SK-N-SH treated with all-trans-retinoic acid at 6 μM for 48 hours (cell line): Measurements from ENCODE around the gene MUC2.

ENCODE experiments used
- ATAC-seq: fragments of 200-7000 bp; cut with Tn5 transposase; 3 replicates; pipeline ENCODE4 v1.9.1; 2020; ENCODE audit warnings: mild to moderate bottlenecking, moderate library complexity
- ARNTL ChIP-seq: fragments of 450-650 bp; formaldehyde crosslinking; IDR thresholded peaks from 2 replicates; pipeline ENCODE4 v1.5.0; 2020; ENCODE audit warnings: low read depth, mild to moderate bottlenecking, moderate library complexity, borderline replicate concordance
- BACH2 ChIP-seq: fragments of 250-450 bp; sonication (Bioruptor Pico); IDR thresholded peaks from 2 replicates; pipeline ENCODE4 v1.9.0; 2021; ENCODE audit warnings: mild to moderate bottlenecking, borderline replicate concordance
- CSDC2 ChIP-seq: fragments of 250-450 bp; sonication (Bioruptor Pico); IDR thresholded peaks from 2 replicates; pipeline ENCODE4 v1.5.0; 2020; ENCODE audit warnings: mild to moderate bottlenecking, moderate library complexity
- ESRRG ChIP-seq: fragments of 250-450 bp; sonication (Bioruptor Pico); IDR thresholded peaks from 2 replicates; pipeline ENCODE4 v1.6.1; 2021; ENCODE audit warnings: mild to moderate bottlenecking
- GLIS3 ChIP-seq: fragments of 250-450 bp; sonication (Bioruptor Pico); IDR thresholded peaks from 2 replicates; pipeline ENCODE4 v1.5.0; 2020; ENCODE audit warnings: mild to moderate bottlenecking, moderate library complexity
- ISL1 ChIP-seq: fragments of 250-450 bp; sonication (Bioruptor Pico); IDR thresholded peaks from 2 replicates; pipeline ENCODE4 v2.1.2; 2022; ENCODE audit warnings: mild to moderate bottlenecking, moderate library complexity
- OSR1 ChIP-seq: fragments of 250-450 bp; sonication (Bioruptor Pico); IDR thresholded peaks from 2 replicates; pipeline ENCODE4 v1.8.0; 2022; ENCODE audit warnings: moderate library complexity, mild to moderate bottlenecking, inconsistent platforms
- PPARA ChIP-seq: fragments of 250-450 bp; sonication (Bioruptor Pico); IDR thresholded peaks from 2 replicates; pipeline ENCODE4 v1.5.0; 2020; ENCODE audit warnings: mild to moderate bottlenecking, borderline replicate concordance
- RARB ChIP-seq: fragments of 250-450 bp; sonication (Bioruptor Pico); IDR thresholded peaks from 2 replicates; pipeline ENCODE4 v1.8.0; 2021; ENCODE audit warnings: mild to moderate bottlenecking, moderate library complexity
- SNAI2 ChIP-seq: fragments of 250-450 bp; sonication (Bioruptor Pico); IDR thresholded peaks from 2 replicates; pipeline ENCODE4 v1.5.0; 2020; ENCODE audit warnings: mild to moderate bottlenecking, moderate library complexity
- TCF4 ChIP-seq: fragments of 250-450 bp; sonication (Bioruptor Pico); IDR thresholded peaks from 2 replicates; pipeline ENCODE4 v1.8.0; 2021; ENCODE audit warnings: mild to moderate bottlenecking, moderate library complexity, borderline replicate concordance
- TOX ChIP-seq: fragments of 250-450 bp; sonication (Bioruptor Pico); IDR thresholded peaks from 2 replicates; pipeline ENCODE4 v1.8.0; 2021; ENCODE audit warnings: mild to moderate bottlenecking, moderate library complexity, borderline replicate concordance
- ZC3H10 ChIP-seq: fragments of 250-450 bp; sonication (Bioruptor Pico); IDR thresholded peaks from 2 replicates; pipeline ENCODE4 v1.5.1; 2021; ENCODE audit warnings: mild to moderate bottlenecking, moderate library complexity
- ZFP3 ChIP-seq: fragments of 250-450 bp; sonication (Bioruptor Pico); IDR thresholded peaks from 2 replicates; pipeline ENCODE4 v1.5.0; 2020; ENCODE audit warnings: mild to moderate bottlenecking, moderate library complexity
- ZFP30 ChIP-seq: fragments of 450-650 bp; formaldehyde crosslinking; IDR thresholded peaks from 2 replicates; pipeline ENCODE4 v1.5.0; 2022; ENCODE audit warnings: mild to moderate bottlenecking, moderate library complexity
- ZNF565 ChIP-seq: fragments of 450-650 bp; formaldehyde crosslinking; conservative IDR thresholded peaks from 2 replicates; pipeline ENCODE4 v1.5.0; 2020; ENCODE audit warnings: low read depth, mild to moderate bottlenecking, moderate library complexity
- ZNF70 ChIP-seq: fragments of 450-650 bp; formaldehyde crosslinking; IDR thresholded peaks from 2 replicates; pipeline ENCODE4 v1.5.0; 2020; ENCODE audit warnings: mild to moderate bottlenecking, moderate library complexity
- ZNF8 ChIP-seq: fragments of 450-650 bp; formaldehyde crosslinking; IDR thresholded peaks from 2 replicates; pipeline ENCODE4 v1.5.0; 2020; ENCODE audit warnings: mild to moderate bottlenecking, moderate library complexity
- TF ChIP-seq, protein P1 (sequence below): fragments of 250-450 bp; sonication (Bioruptor Pico); IDR thresholded peaks from 2 replicates; pipeline ENCODE4 v1.8.0; 2020; ENCODE audit warnings: mild to moderate bottlenecking, moderate library complexity, borderline replicate concordance
- TF ChIP-seq, protein P2 (sequence below): fragments of 250-450 bp; sonication (Bioruptor Pico); IDR thresholded peaks from 2 replicates; pipeline ENCODE4 v1.5.1; 2020; ENCODE audit warnings: low read depth, mild to moderate bottlenecking, moderate library complexity
- TF ChIP-seq, protein P3 (sequence below): fragments of 250-450 bp; sonication (Bioruptor Pico); IDR thresholded peaks from 2 replicates; pipeline ENCODE4 v1.5.1; 2021; ENCODE audit warnings: mild to moderate bottlenecking, moderate library complexity
- TF ChIP-seq, protein P4 (sequence below): fragments of 250-450 bp; sonication (Bioruptor Pico); IDR thresholded peaks from 2 replicates; pipeline ENCODE4 v1.5.0; 2020; ENCODE audit warnings: mild to moderate bottlenecking, moderate library complexity
- TF ChIP-seq, protein P5 (sequence below): fragments of 250-450 bp; sonication (Bioruptor Pico); IDR thresholded peaks from 2 replicates; pipeline ENCODE4 v1.8.0; 2021; ENCODE audit warnings: low read depth, mild to moderate bottlenecking, moderate library complexity, borderline replicate concordance

Gene MUC2

DNA sequence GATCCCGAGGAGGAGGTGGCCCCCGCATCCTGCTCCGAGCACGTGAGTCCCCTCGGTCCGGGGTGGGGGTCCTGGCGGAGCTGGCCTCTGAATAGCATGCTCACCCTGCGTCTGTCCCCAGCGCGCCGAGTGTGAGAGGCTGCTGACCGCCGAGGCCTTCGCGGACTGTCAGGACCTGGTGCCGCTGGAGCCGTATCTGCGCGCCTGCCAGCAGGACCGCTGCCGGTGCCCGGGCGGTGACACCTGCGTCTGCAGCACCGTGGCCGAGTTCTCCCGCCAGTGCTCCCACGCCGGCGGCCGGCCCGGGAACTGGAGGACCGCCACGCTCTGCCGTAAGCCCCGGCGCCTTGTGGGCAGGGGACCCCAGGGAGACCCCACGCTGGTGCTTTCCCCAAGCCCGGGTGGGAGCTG is 3.5 kb downstream of the MUC2 start:
- peak; percentile 22; the same call in 2 of the 3 replicates for ATAC-seq
- TF ChIP-seq ZFP3 (CRISPR knock-in tag), result no peak
- TF ChIP-seq RARB (CRISPR knock-in tag), result no peak
- no peak for TF ChIP-seq ZNF70 (CRISPR knock-in tag)
- TF ChIP-seq TOX (CRISPR knock-in tag), result no peak
- no peak for TF ChIP-seq TCF4 (CRISPR knock-in tag)
- TF ChIP-seq ZFP30 (CRISPR knock-in tag), result no peak
- TF ChIP-seq, protein P1, sequence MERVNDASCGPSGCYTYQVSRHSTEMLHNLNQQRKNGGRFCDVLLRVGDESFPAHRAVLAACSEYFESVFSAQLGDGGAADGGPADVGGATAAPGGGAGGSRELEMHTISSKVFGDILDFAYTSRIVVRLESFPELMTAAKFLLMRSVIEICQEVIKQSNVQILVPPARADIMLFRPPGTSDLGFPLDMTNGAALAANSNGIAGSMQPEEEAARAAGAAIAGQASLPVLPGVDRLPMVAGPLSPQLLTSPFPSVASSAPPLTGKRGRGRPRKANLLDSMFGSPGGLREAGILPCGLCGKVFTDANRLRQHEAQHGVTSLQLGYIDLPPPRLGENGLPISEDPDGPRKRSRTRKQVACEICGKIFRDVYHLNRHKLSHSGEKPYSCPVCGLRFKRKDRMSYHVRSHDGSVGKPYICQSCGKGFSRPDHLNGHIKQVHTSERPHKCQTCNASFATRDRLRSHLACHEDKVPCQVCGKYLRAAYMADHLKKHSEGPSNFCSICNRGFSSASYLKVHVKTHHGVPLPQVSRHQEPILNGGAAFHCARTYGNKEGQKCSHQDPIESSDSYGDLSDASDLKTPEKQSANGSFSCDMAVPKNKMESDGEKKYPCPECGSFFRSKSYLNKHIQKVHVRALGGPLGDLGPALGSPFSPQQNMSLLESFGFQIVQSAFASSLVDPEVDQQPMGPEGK (CRISPR knock-in tag), result no peak
- TF ChIP-seq, protein P2, sequence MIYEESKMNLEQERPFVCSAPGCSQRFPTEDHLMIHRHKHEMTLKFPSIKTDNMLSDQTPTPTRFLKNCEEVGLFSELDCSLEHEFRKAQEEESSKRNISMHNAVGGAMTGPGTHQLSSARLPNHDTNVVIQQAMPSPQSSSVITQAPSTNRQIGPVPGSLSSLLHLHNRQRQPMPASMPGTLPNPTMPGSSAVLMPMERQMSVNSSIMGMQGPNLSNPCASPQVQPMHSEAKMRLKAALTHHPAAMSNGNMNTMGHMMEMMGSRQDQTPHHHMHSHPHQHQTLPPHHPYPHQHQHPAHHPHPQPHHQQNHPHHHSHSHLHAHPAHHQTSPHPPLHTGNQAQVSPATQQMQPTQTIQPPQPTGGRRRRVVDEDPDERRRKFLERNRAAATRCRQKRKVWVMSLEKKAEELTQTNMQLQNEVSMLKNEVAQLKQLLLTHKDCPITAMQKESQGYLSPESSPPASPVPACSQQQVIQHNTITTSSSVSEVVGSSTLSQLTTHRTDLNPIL (CRISPR knock-in tag), result no peak
- TF ChIP-seq ISL1 (CRISPR knock-in tag), result no peak
- TF ChIP-seq ZNF565 (CRISPR knock-in tag), result no peak
- no peak for TF ChIP-seq ZNF8 (CRISPR knock-in tag)
- no peak for TF ChIP-seq OSR1
- no peak for TF ChIP-seq BACH2 (CRISPR knock-in tag)
- no peak for TF ChIP-seq PPARA (CRISPR knock-in tag)
- TF ChIP-seq, protein P3, sequence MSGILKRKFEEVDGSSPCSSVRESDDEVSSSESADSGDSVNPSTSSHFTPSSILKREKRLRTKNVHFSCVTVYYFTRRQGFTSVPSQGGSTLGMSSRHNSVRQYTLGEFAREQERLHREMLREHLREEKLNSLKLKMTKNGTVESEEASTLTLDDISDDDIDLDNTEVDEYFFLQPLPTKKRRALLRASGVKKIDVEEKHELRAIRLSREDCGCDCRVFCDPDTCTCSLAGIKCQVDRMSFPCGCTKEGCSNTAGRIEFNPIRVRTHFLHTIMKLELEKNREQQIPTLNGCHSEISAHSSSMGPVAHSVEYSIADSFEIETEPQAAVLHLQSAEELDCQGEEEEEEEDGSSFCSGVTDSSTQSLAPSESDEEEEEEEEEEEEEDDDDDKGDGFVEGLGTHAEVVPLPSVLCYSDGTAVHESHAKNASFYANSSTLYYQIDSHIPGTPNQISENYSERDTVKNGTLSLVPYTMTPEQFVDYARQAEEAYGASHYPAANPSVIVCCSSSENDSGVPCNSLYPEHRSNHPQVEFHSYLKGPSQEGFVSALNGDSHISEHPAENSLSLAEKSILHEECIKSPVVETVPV, result no peak
- TF ChIP-seq, protein P4, sequence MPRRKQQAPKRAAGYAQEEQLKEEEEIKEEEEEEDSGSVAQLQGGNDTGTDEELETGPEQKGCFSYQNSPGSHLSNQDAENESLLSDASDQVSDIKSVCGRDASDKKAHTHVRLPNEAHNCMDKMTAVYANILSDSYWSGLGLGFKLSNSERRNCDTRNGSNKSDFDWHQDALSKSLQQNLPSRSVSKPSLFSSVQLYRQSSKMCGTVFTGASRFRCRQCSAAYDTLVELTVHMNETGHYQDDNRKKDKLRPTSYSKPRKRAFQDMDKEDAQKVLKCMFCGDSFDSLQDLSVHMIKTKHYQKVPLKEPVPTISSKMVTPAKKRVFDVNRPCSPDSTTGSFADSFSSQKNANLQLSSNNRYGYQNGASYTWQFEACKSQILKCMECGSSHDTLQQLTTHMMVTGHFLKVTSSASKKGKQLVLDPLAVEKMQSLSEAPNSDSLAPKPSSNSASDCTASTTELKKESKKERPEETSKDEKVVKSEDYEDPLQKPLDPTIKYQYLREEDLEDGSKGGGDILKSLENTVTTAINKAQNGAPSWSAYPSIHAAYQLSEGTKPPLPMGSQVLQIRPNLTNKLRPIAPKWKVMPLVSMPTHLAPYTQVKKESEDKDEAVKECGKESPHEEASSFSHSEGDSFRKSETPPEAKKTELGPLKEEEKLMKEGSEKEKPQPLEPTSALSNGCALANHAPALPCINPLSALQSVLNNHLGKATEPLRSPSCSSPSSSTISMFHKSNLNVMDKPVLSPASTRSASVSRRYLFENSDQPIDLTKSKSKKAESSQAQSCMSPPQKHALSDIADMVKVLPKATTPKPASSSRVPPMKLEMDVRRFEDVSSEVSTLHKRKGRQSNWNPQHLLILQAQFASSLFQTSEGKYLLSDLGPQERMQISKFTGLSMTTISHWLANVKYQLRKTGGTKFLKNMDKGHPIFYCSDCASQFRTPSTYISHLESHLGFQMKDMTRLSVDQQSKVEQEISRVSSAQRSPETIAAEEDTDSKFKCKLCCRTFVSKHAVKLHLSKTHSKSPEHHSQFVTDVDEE, result no peak

DNA sequence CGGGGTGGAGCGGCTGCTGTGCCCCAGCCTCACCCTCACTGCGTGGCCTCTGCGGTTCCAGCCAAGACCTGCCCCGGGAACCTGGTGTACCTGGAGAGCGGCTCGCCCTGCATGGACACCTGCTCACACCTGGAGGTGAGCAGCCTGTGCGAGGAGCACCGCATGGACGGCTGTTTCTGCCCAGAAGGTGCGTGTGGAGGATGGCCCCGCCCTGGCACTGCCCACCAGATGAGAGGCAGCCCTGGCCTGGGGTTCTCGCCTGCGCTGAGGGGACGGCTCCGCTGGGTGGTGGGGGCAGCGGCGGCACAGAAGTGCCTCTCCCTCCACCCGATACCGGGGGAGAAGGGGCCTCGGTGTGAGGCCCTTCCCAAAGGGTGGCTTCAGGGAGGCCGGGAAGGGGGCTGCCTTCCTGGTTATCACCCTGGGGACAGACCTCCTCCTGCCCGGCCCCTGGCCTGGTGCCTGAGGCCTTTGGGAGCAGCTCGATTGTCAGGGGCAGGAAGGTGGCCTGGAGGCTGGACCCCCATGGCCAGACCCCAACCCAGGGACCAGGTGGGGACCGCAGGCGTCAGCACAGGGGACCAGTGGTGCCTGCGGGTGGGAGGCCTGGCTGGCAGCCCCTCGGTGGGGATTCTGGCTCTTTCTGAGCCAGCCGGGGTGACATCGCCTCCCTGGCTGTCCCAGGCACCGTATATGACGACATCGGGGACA is 7.1 kb downstream of the MUC2 start:
- TF ChIP-seq TOX (CRISPR knock-in tag), result no peak
- no peak for TF ChIP-seq ZC3H10 (CRISPR knock-in tag)
- TF ChIP-seq ISL1 (CRISPR knock-in tag), result no peak
- TF ChIP-seq ZNF70 (CRISPR knock-in tag), result no peak
- TF ChIP-seq, protein P4, result no peak
- no peak for TF ChIP-seq ESRRG
- TF ChIP-seq GLIS3, result no peak
- no peak for TF ChIP-seq ZFP3 (CRISPR knock-in tag)
- no peak for TF ChIP-seq ZNF565 (CRISPR knock-in tag)
- TF ChIP-seq CSDC2 (CRISPR knock-in tag), result no peak
- TF ChIP-seq, protein P3, result no peak
- no peak for TF ChIP-seq ARNTL
- TF ChIP-seq SNAI2 (CRISPR knock-in tag), result no peak
- TF ChIP-seq, protein P5, sequence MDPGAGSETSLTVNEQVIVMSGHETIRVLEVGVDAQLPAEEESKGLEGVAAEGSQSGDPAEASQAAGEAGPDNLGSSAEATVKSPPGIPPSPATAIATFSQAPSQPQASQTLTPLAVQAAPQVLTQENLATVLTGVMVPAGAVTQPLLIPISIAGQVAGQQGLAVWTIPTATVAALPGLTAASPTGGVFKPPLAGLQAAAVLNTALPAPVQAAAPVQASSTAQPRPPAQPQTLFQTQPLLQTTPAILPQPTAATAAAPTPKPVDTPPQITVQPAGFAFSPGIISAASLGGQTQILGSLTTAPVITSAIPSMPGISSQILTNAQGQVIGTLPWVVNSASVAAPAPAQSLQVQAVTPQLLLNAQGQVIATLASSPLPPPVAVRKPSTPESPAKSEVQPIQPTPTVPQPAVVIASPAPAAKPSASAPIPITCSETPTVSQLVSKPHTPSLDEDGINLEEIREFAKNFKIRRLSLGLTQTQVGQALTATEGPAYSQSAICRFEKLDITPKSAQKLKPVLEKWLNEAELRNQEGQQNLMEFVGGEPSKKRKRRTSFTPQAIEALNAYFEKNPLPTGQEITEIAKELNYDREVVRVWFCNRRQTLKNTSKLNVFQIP, result no peak
- ATAC-seq, result no peak
